ENCODE results near the gene RTN4R. TPM values are rescaled to one million over a fixed set of nuclear protein-coding genes. Genes with fewer than 3 reads are reported as not detected.
A peak's percentile ranks its signal among the peaks of the same experiment; 100 is the strongest.

The RTN4R gene
- total RNA-seq, 2 donors from 2014 or later, result 0.66 to 1.8 TPM

DNA sequence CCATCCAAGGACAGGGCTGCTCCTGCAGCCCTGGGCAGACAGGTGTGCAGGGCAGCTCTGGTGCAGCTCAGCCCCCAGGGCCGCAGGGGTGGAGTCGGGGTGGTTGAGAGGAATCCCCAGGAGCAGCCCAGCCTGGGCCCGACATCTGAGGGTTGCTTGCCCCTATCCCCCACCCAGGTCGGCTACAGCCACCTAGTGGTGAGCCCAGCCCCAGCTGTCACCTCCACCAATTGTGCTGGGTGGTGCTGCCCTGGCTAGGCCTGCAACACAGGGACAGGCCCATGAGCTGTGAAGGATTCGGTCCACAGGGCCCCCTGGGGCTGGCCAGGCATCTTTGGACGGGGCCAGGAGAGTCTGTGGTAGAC is 29.6 kb downstream of the RTN4R start:
- Histone ChIP-seq H3K4me3 (no peak overlapping the region), H3K36me3 (replicated peaks in 1 of 2; ENCODE audit: insufficient read depth in 1 of 2, low read depth in 2 of 2) (no peaks in the 10 kb centered on the region), H3K9me3 (no peaks in the 10 kb centered on the region), H3K27me3 (no peaks in the 10 kb centered on the region), H3K4me1 (peaks cover 22% of the 10 kb centered on the region), H3K27ac (peak overlapping the region in 1 of 4 donors; percentile 21)
- 38% methylated on average over 6 of the region's 6 CpGs; no CpG with 5 or more reads in 1 of the 2 donors for WGBS, 2 donors
- intact Hi-C loops (cut with DNase I), result no loop called here
- DNase-seq (peak; percentile 47 to 79 (median 64)), ATAC-seq (peak; percentile 58)
- TF ChIP-seq, protein P1, sequence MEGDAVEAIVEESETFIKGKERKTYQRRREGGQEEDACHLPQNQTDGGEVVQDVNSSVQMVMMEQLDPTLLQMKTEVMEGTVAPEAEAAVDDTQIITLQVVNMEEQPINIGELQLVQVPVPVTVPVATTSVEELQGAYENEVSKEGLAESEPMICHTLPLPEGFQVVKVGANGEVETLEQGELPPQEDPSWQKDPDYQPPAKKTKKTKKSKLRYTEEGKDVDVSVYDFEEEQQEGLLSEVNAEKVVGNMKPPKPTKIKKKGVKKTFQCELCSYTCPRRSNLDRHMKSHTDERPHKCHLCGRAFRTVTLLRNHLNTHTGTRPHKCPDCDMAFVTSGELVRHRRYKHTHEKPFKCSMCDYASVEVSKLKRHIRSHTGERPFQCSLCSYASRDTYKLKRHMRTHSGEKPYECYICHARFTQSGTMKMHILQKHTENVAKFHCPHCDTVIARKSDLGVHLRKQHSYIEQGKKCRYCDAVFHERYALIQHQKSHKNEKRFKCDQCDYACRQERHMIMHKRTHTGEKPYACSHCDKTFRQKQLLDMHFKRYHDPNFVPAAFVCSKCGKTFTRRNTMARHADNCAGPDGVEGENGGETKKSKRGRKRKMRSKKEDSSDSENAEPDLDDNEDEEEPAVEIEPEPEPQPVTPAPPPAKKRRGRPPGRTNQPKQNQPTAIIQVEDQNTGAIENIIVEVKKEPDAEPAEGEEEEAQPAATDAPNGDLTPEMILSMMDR (IDR thresholded peaks at IDR 0.05), result peak; percentile 23 to 85 (median 58)
- no peak for TF ChIP-seq POLR2A (IDR thresholded peaks at IDR 0.05)

DNA sequence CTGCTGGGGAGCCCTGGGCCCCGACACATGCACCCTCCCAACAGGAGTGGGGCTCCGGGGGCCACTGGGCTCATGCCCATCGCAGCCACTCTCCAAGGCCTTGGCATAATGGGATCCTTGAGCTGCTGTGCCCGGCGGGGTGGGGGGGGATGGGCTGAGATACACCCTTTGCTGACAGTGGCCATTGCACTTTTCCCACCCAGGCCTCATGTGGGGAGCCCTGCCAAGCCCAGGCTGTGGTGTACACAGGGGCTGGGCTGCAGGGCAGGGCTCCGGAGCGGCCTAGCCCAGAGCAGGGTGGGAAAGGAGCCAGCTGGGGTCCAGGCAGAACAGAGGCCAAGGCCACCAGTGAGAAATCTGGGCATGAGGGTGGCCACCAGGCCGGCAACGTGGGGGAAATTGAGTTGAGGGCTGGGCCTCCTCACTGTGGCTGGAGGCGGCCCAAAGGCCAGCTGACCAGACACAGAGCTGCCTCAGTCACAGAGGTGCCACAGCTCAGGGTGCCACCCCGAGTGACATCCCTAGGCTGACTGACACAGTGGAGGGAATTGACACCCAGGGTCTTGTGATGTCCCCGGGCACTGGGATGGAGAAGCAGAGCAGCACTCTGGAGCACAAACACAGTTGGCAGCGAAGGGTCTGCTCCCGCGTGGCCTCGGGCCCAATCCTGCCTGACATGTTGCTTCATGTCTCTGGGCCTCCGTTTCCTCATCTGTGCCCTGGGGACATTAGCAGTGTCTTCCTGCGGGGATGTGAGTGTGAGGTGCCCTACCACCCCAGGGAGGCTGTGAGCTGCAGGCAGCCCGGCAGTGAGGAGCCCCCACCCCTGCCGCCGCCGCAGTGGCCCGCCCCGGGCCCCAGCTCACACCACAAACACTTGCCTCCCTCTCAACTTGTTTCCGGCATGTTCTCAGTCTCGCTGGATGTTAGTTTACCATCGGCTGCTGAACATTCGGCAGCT is 30.4 kb downstream of the RTN4R start:
- WGBS, 2 donors, result 56 to 69% methylated on average over 14 to 28 of the region's 28 CpGs
- peak overlapping the region in 3 of 4 donors; percentile 10 to 41 (median 20) for H3K27ac ChIP-seq
- peak in 3 of 4 donors; percentile 37 to 74 (median 69) for DNase-seq

DNA sequence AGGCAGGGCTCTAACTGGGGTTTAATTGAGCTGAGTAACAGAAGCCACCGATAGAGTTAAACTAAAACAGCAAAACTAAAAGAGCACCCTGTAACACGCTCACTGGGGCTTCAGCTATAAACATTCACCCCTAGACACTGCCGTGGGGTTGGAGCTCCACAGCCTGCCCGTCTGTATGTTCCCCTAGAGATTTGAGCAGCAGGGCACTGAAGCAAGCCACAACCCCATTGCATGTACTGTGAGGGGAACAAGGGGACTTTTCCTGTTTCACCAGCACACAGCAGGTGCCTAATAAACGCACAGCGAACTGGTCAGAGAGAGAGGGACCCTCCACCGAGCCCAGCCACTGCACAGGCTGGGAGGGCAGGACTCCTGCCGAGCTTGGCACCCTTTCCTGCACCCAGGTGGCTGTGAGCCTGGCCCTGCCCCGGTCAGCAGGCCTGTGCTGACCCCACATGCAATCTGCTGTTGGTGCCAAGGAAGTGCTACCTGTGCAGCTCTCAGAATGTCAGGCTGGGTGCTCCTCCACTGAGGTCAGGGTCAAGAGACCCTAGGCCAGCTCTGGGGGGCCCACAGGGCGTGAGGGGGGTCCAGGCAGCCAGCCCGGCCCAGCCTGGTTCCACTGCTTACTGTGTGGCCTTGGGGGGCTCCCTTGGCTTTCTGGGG is 31.9 kb downstream of the RTN4R start:
- no peak overlapping the region for H3K4me3 ChIP-seq
- ATAC-seq, result no peak
- H3K9me3 ChIP-seq, result no peaks in the 10 kb centered on the region
- WGBS, 2 donors, result 74 to 100% methylated on average over 2 to 11 of the region's 11 CpGs
- intact Hi-C loops (cut with DNase I), result no loop called here
- H3K27ac ChIP-seq, result no peak overlapping the region
- DNase-seq, result no peak
- no peaks in the 10 kb centered on the region for H3K36me3 ChIP-seq (replicated peaks in 1 of 2; ENCODE audit: insufficient read depth in 1 of 2, low read depth in 2 of 2)
- TF ChIP-seq, protein P1 (IDR thresholded peaks at IDR 0.05), result no peak
- no peak for TF ChIP-seq POLR2A (IDR thresholded peaks at IDR 0.05)
- H3K27me3 ChIP-seq, result no peaks in the 10 kb centered on the region
- peaks cover 22% of the 10 kb centered on the region for H3K4me1 ChIP-seq

More for the DNA sequence above, 30.4 kb downstream of the RTN4R start:
- Histone ChIP-seq H3K9me3 (no peaks in the 10 kb centered on the region), H3K27me3 (no peaks in the 10 kb centered on the region), H3K4me3 (no peak overlapping the region), H3K4me1 (peaks cover 22% of the 10 kb centered on the region), H3K36me3 (replicated peaks in 1 of 2; ENCODE audit: insufficient read depth in 1 of 2, low read depth in 2 of 2) (no peaks in the 10 kb centered on the region)
- intact Hi-C loops (cut with DNase I), result no loop called here
- no peak for TF ChIP-seq POLR2A (IDR thresholded peaks at IDR 0.05)
- TF ChIP-seq, protein P1 (IDR thresholded peaks at IDR 0.05), result no peak
- no peak for ATAC-seq

DNA sequence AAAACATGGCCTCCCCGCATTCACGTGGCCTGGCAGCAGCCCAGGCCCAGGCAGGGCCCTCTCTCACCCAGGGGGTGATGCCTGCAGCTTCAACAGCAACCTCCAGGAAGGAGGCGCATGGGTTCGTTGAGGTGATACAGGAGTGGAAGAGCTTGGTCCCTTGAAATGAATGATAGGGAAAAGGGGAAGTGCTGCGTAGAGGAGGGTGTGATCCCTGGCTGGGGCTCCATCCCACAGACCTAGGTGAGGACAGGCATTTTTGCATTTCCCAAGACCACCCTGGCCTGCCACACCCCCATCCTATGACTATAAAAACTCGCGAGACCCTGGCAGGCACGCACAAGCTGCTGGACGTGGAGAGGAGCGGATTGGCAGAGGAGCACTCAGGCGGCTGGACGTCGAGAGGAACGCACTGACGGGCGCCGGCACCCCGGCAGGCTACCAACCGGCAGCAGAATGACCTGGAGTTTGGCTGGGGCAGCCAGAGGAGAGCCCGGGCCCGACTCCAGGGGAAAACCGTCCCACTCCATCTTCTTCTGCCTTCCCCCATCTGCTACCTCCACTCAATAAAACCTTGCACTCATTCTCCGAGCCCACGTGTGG is 32.6 kb downstream of the RTN4R start:
- no peak overlapping the region for H3K27ac ChIP-seq
- no peaks in the 10 kb centered on the region for H3K9me3 ChIP-seq
- ATAC-seq (no peak), DNase-seq (no peak)
- intact Hi-C loops (cut with DNase I), result no loop called here
- no peak for TF ChIP-seq POLR2A (IDR thresholded peaks at IDR 0.05)
- TF ChIP-seq, protein P1 (IDR thresholded peaks at IDR 0.05), result no peak
- WGBS, 2 donors, result 87 to 91% methylated on average over 24 of the region's 24 CpGs
- H3K4me1 ChIP-seq, result peaks cover 24% of the 10 kb centered on the region
- H3K36me3 ChIP-seq (replicated peaks in 1 of 2; ENCODE audit: insufficient read depth in 1 of 2, low read depth in 2 of 2), result no peaks in the 10 kb centered on the region
- no peaks in the 10 kb centered on the region for H3K27me3 ChIP-seq
- no peak overlapping the region for H3K4me3 ChIP-seq
